ENCODE results near the gene SCYGR6.

Gene SCYGR6

GRCh38 chr2:227677928-227678327 is 46.6 kb downstream of the SCYGR6 start:
- Histone ChIP-seq H3K9me3 (ENCODE audit: control insufficient read depth, insufficient read depth, low read length) (no peaks in the 10 kb centered on the region), H3K4me3 (ENCODE audit: low read length) (no peak overlapping the region), H3K27me3 (ENCODE audit: control insufficient read depth, insufficient read depth, low read length) (no peaks in the 10 kb centered on the region), H3K4me1 (ENCODE audit: control insufficient read depth, insufficient read depth, low read length) (no peaks in the 10 kb centered on the region), H3K27ac (ENCODE audit: low read length) (no peak overlapping the region), H3K36me3 (ENCODE audit: control insufficient read depth, insufficient read depth, low read length) (no peaks in the 10 kb centered on the region)
- no peak for DNase-seq (ENCODE audit: low read depth, low spot score)
- WGBS (ENCODE audit: insufficient coverage, insufficient read length): no CpG with 5 or more reads among the region's 3 CpGs

GRCh38 chr2:227674485-227674884 is 50.1 kb downstream of the SCYGR6 start:
- H3K9me3 ChIP-seq (ENCODE audit: control insufficient read depth, insufficient read depth, low read length): no peaks in the 10 kb centered on the region
- DNase-seq (ENCODE audit: low read depth, low spot score): no peak
- no peak overlapping the region for H3K27ac ChIP-seq (ENCODE audit: low read length)
- no peaks in the 10 kb centered on the region; the same call in 1 of the 2 replicates for H3K4me1 ChIP-seq (ENCODE audit: control insufficient read depth, insufficient read depth, low read length)
- no peak overlapping the region for H3K4me3 ChIP-seq (ENCODE audit: low read length)
- H3K27me3 ChIP-seq (ENCODE audit: control insufficient read depth, insufficient read depth, low read length): no peaks in the 10 kb centered on the region
- no peaks in the 10 kb centered on the region for H3K36me3 ChIP-seq (ENCODE audit: control insufficient read depth, insufficient read depth, low read length)
- WGBS (ENCODE audit: insufficient coverage, insufficient read length): no CpG with 5 or more reads among the region's 5 CpGs
